B cell (primary cell): Measurements from ENCODE around the gene WDR35.

Experiments
- CTCF ChIP-seq: fragments of 200-600 bp; IDR thresholded peaks from one replicate; pipeline ENCODE4 v1.8.0; 2022; ENCODE audit warnings: antibody characterized with exemption, mild to moderate bottlenecking
- EZH2 ChIP-seq: IDR thresholded peaks from 2 replicates; pipeline ENCODE4 v1.6.1; 2012; ENCODE audit warnings: borderline replicate concordance, low read depth, mild to moderate bottlenecking, moderate library complexity, low read length; ENCODE audit not compliant: insufficient read depth, poor library complexity, severe bottlenecking

- TF ChIP-seq CTCF, result no peak
- TF ChIP-seq EZH2, result no peak
Observed at GRCh38 chr2:19993731-19994130, 3.8 kb upstream of the WDR35 start.
